Measurements from ENCODE around the gene ATM.
A peak's percentile ranks its signal among the peaks of the same experiment; 100 is the strongest.

ATM gene

DNA sequence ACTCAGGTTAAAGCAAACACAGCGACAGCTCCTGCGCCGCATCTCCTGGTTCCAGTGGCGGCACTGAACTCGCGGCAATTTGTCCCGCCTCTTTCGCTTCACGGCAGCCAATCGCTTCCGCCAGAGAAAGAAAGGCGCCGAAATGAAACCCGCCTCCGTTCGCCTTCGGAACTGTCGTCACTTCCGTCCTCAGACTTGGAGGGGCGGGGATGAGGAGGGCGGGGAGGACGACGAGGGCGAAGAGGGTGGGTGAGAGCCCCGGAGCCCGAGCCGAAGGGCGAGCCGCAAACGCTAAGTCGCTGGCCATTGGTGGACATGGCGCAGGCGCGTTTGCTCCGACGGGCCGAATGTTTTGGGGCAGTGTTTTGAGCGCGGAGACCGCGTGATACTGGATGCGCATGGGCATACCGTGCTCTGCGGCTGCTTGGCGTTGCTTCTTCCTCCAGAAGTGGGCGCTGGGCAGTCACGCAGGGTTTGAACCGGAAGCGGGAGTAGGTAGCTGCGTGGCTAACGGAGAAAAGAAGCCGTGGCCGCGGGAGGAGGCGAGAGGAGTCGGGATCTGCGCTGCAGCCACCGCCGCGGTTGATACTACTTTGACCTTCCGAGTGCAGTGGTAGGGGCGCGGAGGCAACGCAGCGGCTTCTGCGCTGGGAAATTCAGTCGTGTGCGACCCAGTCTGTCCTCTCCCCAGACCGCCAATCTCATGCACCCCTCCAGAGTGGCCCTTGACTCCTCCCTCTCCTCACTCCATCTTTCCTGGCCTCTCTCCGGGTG, at the start of gene ATM, which contains the start of gene NPAT:
TSS of gene ATM (plus strand) at position 494 of the 774 bp plus-strand sequence. CDS start 4,558 bp downstream, outside the sequence.
TSS of gene NPAT (minus strand) at position 65 of the 774 bp plus-strand sequence. CDS start 102 bp downstream, outside the sequence.
- TF ChIP-seq, protein P1, sequence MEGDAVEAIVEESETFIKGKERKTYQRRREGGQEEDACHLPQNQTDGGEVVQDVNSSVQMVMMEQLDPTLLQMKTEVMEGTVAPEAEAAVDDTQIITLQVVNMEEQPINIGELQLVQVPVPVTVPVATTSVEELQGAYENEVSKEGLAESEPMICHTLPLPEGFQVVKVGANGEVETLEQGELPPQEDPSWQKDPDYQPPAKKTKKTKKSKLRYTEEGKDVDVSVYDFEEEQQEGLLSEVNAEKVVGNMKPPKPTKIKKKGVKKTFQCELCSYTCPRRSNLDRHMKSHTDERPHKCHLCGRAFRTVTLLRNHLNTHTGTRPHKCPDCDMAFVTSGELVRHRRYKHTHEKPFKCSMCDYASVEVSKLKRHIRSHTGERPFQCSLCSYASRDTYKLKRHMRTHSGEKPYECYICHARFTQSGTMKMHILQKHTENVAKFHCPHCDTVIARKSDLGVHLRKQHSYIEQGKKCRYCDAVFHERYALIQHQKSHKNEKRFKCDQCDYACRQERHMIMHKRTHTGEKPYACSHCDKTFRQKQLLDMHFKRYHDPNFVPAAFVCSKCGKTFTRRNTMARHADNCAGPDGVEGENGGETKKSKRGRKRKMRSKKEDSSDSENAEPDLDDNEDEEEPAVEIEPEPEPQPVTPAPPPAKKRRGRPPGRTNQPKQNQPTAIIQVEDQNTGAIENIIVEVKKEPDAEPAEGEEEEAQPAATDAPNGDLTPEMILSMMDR (IDR thresholded peaks at IDR 0.05) = peak; percentile 43
- peak within 1 kb of the TSS; percentile 93 to 95 for H3K27ac ChIP-seq
- DNase-seq (ENCODE audit: low spot score) = peak; percentile 100
- H3K4me3 ChIP-seq = peak within 1 kb of the TSS; percentile 86

GRCh38 chr11:108177570-108177969, 45.3 kb upstream of the ATM start:
- Histone ChIP-seq H3K27ac (no peak overlapping the region), H3K4me3 (no peak overlapping the region)
- TF ChIP-seq, protein P1 (IDR thresholded peaks at IDR 0.05) = no peak
- DNase-seq (ENCODE audit: low spot score) = no peak

DNA sequence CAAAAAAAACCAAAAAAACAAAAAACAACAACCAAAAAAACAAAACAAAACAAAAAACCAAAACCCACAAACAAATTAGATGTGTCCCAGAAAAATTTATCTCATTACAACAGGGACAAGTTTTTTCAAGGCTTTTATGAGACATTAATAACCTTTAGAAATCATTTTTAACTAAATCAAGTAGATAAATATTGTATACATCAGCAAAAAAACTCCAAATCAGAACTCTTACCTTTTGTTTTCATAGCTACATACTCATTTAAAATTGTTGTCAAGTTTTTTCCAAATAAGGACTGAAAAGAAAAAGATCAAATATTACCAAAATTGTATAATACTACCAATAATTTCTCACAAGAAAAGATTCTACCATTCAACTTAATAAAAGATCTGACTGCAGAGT, 29.1 kb upstream of the ATM start:
- no peak for DNase-seq (ENCODE audit: low spot score)
- Histone ChIP-seq H3K27ac (no peak overlapping the region), H3K4me3 (no peak overlapping the region)
- TF ChIP-seq, protein P1 (IDR thresholded peaks at IDR 0.05) = no peak

- Histone ChIP-seq H3K27ac (no peak overlapping the region), H3K4me3 (no peak overlapping the region)
- DNase-seq (ENCODE audit: low spot score) = no peak
- TF ChIP-seq, protein P1 (IDR thresholded peaks at IDR 0.05) = no peak
These were observed 26.0 kb upstream of the ATM start for GRCh38 chr11:108196901-108197300.

DNA sequence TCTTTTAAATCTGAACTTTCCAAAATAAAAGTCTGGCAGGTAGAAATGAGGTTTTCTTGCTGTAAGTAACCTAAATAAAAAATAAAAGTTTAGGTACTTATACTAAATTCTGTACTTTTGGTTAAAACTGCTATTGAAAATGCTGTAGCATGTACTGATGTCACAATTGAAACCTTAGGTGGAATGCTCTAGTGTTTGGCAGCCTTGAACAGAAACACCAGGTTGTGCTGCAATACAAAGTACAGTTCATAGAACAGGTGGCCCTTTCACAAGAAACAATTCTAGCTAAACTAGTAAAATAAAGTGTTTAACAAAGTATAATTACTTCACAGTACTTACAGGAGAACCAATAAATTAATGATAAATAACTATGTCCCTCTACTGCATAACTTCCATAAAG, 25.5 kb upstream of the ATM start:
- TF ChIP-seq, protein P1 (IDR thresholded peaks at IDR 0.05) = no peak

GRCh38 chr11:108198833-108199232, 24.0 kb upstream of the ATM start:
- no peak for DNase-seq (ENCODE audit: low spot score)
- TF ChIP-seq, protein P1 (IDR thresholded peaks at IDR 0.05) = no peak
- H3K27ac ChIP-seq = no peak overlapping the region
- H3K4me3 ChIP-seq = no peak overlapping the region

More for the DNA sequence above, 25.5 kb upstream of the ATM start:
- Histone ChIP-seq H3K27ac (no peak overlapping the region), H3K4me3 (no peak overlapping the region)
- DNase-seq (ENCODE audit: low spot score) = no peak

Data from coronary artery (tissue), 2 donors.